Activated CD8-positive, alpha-beta memory T cell treated with anti-CD3 and anti-CD28 coated beads, Interleukin-2, amount 50 U/mL, for 1 hour (primary cell): ENCODE results near the gene PRDM1.
A peak's percentile ranks its signal among the peaks of the same experiment; 100 is the strongest.

Source experiments
- DNase-seq: peaks from one replicate; pipeline ENCODE4 v3.0.0-alpha.2; 2020; ENCODE audit errors: extremely low read depth

PRDM1 gene

DNA sequence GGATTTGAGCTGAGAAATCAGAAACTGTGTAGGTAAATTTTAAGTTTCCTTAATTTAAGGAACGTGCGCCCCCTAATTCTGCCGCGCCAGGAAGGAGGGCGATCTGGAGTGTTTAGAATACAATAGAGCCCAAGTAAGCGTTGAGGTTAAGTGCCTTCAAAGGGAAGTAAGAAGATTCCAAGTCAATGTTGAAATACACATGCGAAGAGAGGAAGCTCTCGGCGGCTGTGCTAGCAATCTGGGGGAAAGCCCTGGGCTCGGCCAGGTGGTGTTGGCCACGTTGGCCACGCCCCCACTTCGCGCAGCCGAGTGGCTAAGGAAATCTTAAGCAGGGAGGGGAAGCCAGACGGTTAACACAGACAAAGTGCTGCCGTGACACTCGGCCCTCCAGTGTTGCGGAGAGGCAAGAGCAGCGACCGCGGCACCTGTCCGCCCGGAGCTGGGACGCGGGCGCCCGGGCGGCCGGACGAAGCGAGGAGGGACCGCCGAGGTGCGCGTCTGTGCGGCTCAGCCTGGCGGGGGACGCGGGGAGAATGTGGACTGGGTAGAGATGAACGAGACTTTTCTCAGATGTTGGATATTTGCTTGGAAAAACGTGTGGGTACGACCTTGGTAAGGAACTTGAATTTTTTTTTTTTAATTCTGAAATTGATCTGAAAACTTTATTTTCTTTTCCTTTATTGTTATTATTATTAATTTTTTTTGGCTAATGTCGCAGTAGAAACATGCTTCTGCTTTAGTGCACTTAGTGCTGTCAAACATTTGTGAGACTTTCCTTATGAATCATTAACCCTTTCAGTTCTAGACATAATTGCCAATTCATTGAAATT, at the start of gene PRDM1:
Gene PRDM1, plus strand, starts transcription at position 353 of the 830 bp plus-strand sequence. Its CDS starts 218 bp downstream, at position 571.
- peak; percentile 46 for DNase-seq

DNA sequence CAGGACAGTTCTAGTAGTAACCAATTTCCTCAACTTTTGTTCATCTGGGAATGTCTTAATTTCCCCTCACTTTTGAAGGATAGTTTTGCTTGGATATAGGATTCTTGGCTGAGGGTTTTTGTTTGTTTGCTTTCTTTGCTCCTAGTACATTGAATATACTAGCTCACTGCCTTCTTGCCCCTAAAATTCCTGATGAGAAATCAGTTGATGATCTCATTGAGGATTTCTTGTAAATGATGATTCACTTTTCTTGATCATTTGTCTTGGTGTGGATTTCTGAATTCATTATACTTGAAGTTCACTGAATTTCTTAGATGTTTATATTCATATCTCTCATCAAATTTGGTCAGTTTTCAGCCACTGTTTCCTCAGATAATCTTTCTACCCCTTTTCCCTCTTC, 49.1 kb upstream of the PRDM1 start:
- DNase-seq = no peak

GRCh38 chr6:106039897-106040592, 46.1 kb upstream of the PRDM1 start:
- DNase-seq = no peak

DNA sequence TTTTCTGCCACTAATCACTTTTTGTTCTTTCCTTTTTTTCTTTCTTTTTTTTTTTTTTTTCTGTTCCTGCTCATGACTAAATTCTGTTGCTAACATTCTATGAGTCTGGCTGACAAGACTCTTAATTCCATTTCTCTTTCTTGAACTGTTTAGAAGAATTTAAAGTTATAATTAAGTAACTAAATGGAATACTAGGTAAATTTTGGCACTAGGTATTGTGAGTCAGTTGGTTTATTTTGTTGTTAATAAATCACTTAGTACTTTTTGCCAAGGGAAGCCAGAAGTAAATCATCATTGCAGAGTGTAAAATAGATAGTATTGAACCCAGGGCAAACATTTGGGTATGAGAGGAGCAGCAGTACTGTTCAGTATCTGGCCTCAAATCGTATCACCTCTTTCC, 42.0 kb upstream of the PRDM1 start:
- DNase-seq = no peak

- no peak for DNase-seq
Observed at GRCh38 chr6:106045077-106045476, 41.1 kb upstream of the PRDM1 start.

DNA sequence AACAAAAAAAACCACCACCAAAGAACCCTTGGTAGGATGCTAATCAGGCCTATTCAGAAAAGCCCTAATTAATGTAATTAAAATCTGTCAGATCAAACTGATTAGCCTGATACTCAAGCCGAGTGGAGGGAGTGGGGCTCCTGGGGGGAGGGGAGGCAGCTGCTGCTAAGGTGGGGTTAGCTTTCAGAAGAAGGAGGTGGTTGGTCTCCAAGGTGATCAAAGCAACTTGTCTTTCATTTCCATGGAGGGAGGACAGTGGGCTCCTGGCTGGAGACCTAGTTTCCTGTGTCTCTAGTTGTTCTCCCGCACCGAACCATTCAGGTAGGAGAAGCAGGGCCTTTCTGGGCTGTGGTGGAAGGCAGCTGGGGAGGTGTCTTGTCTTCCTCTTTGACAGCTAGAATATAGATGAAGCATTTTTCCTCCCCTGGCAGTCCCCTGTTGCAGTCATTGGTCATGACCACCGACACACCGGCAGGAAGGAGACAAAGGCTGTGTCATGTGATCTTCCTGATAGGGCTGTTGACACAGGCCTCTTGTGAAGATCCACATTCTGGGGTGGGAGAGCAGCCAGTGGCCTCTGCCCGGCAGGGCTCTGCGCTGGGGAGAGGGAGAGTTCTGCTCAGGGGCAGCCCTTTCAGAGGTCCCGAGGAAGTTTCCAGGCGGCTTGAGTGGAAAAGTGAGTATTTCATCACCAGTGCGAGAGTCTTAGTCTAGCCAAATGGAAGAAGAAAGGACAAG, 39.9 kb upstream of the PRDM1 start:
- no peak for DNase-seq

- no peak for DNase-seq
Observed at GRCh38 chr6:106046854-106047200, 39.3 kb upstream of the PRDM1 start.

DNA sequence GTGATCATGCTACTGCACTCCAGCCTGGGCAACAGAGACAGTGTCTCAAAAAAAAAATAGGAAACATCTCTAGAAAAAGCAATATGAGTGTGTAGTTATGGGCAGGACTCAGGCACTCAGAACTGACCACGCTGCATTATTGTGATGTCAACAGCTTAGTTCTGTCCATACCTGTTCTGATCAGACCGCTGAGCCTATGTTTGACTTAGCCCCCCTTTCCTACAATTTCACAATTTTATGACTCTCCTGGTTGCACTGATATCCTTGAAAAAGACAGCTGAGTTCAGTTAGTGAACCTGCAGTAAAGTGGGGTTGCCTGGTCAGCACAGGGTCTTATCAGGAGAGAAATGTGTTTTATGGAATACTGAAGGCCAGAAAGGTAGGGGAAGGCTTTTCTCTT, 37.8 kb upstream of the PRDM1 start:
- no peak for DNase-seq

DNA sequence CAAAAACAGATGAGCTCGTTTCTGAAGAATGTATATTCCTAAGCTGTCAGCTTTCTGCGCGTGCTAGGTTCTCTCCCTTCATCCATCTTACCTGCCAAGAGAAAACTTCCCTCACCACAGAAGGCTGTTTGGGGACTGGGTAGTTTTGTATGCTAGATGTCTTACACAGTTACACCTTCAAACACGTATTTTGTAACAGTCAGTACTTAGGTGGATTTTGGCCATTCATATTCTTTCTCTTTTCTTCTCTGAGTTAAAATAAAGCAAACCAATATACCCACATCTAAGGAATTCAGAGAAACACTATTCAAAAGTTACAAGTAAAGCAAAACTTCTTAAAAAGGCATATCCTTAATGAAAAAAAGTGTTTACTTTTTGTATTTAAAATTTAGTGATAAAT, 35.6 kb upstream of the PRDM1 start:
- no peak for DNase-seq

DNA sequence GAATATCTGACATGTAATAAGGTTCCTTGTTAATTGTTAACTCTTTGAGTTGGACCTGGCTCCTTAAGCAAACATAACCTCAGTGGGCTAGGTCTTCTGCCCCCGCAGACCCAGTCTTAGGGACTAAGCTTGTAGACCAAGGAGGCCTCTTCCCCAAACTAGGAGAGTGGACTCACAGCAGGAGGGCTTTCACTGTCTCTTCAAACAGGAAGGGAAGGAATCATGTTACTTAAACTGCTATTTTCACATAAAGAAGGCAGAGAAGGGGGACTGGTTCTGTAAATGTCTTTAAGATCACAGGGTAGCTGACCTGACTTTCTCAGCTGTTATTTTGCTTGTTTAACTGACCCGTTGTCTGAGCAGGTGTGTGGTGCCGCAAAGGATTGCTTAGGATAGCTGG, 34.9 kb upstream of the PRDM1 start:
- no peak for DNase-seq

GRCh38 chr6:106053484-106054205, 32.5 kb upstream of the PRDM1 start:
- DNase-seq = no peak

DNA sequence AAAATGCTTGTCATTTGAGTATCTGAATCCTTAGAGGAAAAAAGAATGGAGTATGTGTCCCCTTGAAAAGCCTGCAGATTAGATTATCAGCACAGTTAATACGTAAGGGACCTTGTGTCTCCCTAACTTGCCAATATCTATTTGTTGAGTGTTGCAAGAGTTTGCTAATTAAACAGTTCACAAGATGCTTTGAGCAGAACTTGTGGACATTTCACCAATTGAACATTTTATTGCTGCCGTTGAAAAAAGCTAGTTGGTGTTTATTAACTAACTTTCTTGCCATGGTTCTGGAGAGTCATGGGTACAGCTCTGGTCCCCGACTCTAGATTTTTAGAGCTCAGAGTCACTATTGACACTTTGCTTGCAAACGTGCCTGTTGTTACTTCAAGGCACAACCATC, 30.6 kb upstream of the PRDM1 start:
- DNase-seq = no peak

GRCh38 chr6:106056060-106056745, 29.9 kb upstream of the PRDM1 start:
- DNase-seq = no peak

- no peak for DNase-seq
Observed at GRCh38 chr6:106056746-106057390, 29.3 kb upstream of the PRDM1 start.

- no peak for DNase-seq
Observed at GRCh38 chr6:106059331-106059730, 26.8 kb upstream of the PRDM1 start.

DNA sequence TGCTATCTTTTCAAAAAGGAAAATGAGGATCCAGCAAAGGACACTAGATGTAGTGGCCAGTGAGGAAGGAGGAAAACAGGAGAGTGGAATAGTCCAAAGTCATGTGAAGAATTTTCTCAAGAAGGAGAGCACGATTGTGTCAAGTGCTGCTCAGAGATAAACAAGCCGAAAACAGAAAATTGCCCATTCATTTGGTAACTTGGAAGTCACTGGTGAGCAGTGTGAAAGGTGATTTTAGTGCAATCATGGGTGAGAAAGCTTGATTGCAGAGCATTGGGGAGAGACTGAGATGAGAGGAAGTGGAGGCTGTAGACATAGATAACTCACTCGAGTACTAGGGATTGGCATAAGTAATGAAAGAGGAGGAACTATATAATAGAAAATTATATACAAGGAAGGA, 26.0 kb upstream of the PRDM1 start:
- DNase-seq = no peak

GRCh38 chr6:106063448-106063850, 22.7 kb upstream of the PRDM1 start:
- DNase-seq = no peak

- no peak for DNase-seq
Observed at GRCh38 chr6:106064142-106064541, 22.0 kb upstream of the PRDM1 start.

DNA sequence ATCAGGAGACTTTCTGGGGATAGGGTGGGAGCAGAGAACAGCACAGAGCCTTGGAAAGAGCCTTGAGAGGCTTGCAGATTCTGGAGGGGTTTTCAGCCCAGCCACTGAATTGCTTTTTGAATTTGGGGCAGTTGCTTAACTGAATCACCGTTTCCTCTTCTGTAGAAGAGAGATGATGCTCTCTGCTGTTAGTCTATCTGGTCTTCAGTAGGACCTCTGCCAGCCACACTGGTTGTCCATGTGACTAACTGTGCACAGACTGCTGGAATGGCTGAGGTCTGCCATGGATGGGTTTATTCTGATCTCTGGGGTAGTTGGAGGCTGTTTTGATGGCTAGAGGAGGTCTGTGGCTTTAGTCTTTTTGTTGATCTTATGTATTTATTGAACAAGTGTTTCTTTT, 21.4 kb upstream of the PRDM1 start:
- no peak for DNase-seq

- DNase-seq = no peak
Observed at GRCh38 chr6:106066989-106067388, 19.1 kb upstream of the PRDM1 start.

DNA sequence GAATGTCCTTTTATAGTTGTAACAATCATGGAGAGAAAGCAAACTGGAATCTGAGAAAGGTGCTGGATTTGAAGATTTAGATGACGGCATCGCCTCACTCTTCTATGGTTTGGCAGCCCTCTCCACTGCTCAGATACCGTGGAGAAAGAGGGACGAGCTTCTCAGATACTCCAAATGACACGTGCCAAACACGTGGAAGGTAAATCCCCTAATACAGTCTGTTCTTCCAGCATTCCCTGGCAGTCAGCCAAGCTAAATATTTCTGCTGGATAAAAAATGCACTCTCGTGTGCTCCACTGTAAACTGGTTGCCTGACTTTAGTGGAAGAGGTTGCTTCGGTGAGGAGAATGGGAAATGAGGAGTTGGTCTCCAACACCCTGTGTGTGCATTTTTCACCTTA, 16.7 kb upstream of the PRDM1 start:
- no peak for DNase-seq
